Endothelial cell of umbilical vein (primary cell): ENCODE data around the gene PRB4. TPM values are rescaled to one million over a fixed set of nuclear protein-coding genes. Genes with fewer than 3 reads are reported as not detected.

Experiments used
- Bru-seq: library from RNA; stranded (reverse); fragments of 400-500 nt; gene quantifications from one replicate; lab custom pipeline; 2021; lab: Mats Ljungman, UMichigan
- BruChase-seq, 2 experiments: library from RNA; stranded (reverse); fragments of 400-500 nt; gene quantifications; one replicate each; lab custom pipeline; 2021; lab: Mats Ljungman, UMichigan
- BruUV-seq: library from RNA; stranded (reverse); fragments of 400-500 nt; replicated peaks from 2 replicates; lab custom pipeline; 2021; lab: Mats Ljungman, UMichigan
- CTCF ChIA-PET: fragments of 300-600, 350-600 bp; sonication (Branson Sonifier 250); formaldehyde crosslinking; loops from one replicate; lab custom pipeline; 2021; ENCODE audit warnings: antibody characterized with exemption, inconsistent platforms; lab: Charles Lee
- POLR2A ChIA-PET: fragments of 300-600, 350-600 bp; sonication (Branson Sonifier 250); formaldehyde crosslinking; loops from one replicate; lab custom pipeline; 2021; ENCODE audit warnings: antibody characterized with exemption, inconsistent platforms; lab: Charles Lee
- DNase-seq: peaks from one replicate; pipeline ENCODE4 v3.0.0-alpha.2; 2011; ENCODE audit warnings: low read depth, low spot score
- FAIRE-seq: peaks from 2 replicates; lab custom pipeline; 2011; peaks lifted over from hg19 to GRCh38; lab: Jason Lieb, UNC
- H2AFZ ChIP-seq: 2 replicates; pipeline ENCODE4 v1.6.0; 2012; ENCODE audit warnings: low read depth, low read length, control low read depth, inconsistent platforms
- H3K27ac ChIP-seq: 2 replicates; pipeline ENCODE4 v1.5.1; 2011; ENCODE audit warnings: low read depth, mild to moderate bottlenecking, control low read depth, low read length, moderate library complexity; ENCODE audit not compliant: insufficient read depth
- H3K27me3 ChIP-seq, 2 experiments: 2 replicates each; pipeline versions ENCODE4 v1.6.0 to v1.6.1; 2011; ENCODE audit warnings: low read length in 2 of 2, mixed read lengths in 1 of 2; ENCODE audit not compliant: control insufficient read depth in 2 of 2, insufficient read depth in 2 of 2
- H3K36me3 ChIP-seq, 2 experiments: 2 replicates in 1 of 2; 3 replicates in 1 of 2; pipeline ENCODE4 v1.5.1; 2011; ENCODE audit warnings: low read length in 2 of 2, mild to moderate bottlenecking in 1 of 2, moderate library complexity in 1 of 2; ENCODE audit not compliant: control insufficient read depth in 2 of 2, insufficient read depth in 2 of 2; ENCODE audit errors: extremely low read depth in 1 of 2
- H3K4me1 ChIP-seq: 3 replicates; pipeline ENCODE4 v1.5.1; 2011; ENCODE audit warnings: mild to moderate bottlenecking, low read length; ENCODE audit not compliant: control insufficient read depth, insufficient read depth; ENCODE audit errors: extremely low read depth
- H3K4me2 ChIP-seq: 2 replicates; pipeline ENCODE4 v1.6.1; 2011; ENCODE audit warnings: low read length, control low read depth, mixed read lengths; ENCODE audit not compliant: insufficient read depth
- H3K4me3 ChIP-seq, 3 experiments: fragments of 200-600 bp in 1 of 3; sonication (generic), shearing (Covaris generic) in 1 of 3; replicated peaks in 1 of 3; 2 replicates each; pipeline ENCODE4 v1.5.1; 2011 to 2016; ENCODE audit warnings: control low read depth in 3 of 3, low read length in 3 of 3, mild to moderate bottlenecking in 2 of 3, inconsistent platforms in 1 of 3, low read depth in 1 of 3, moderate library complexity in 1 of 3; ENCODE audit not compliant: insufficient read depth in 1 of 3
- H3K79me2 ChIP-seq: 2 replicates; pipeline ENCODE4 v1.6.0; 2012; ENCODE audit warnings: low read length, inconsistent platforms; ENCODE audit not compliant: control insufficient read depth, insufficient read depth
- H3K9ac ChIP-seq: replicated peaks from 2 replicates; pipeline ENCODE3; 2011; ENCODE audit warnings: low read length, control low read depth; ENCODE audit not compliant: insufficient read depth; ENCODE audit errors: extremely low read depth
- H3K9me1 ChIP-seq: replicated peaks from 3 replicates; pipeline ENCODE4 v1.6.0; 2011; ENCODE audit warnings: mild to moderate bottlenecking, low read length; ENCODE audit not compliant: control insufficient read depth, insufficient read depth; ENCODE audit errors: extremely low read depth
- H3K9me3 ChIP-seq: replicated peaks from 2 replicates; pipeline ENCODE4 v1.5.1; 2012; ENCODE audit warnings: low read length, inconsistent platforms; ENCODE audit not compliant: control insufficient read depth, insufficient read depth
- H4K20me1 ChIP-seq: replicated peaks from 2 replicates; pipeline ENCODE3; 2011; ENCODE audit warnings: mild to moderate bottlenecking, low read length; ENCODE audit not compliant: control insufficient read depth, insufficient read depth; ENCODE audit errors: extremely low read depth
- EZH2 ChIP-seq: IDR thresholded peaks from 2 replicates; pipeline ENCODE4 v1.6.1; 2012; ENCODE audit warnings: borderline replicate concordance, low read depth, mild to moderate bottlenecking, moderate library complexity, low read length, inconsistent platforms; ENCODE audit not compliant: severe bottlenecking
- FOS ChIP-seq: IDR thresholded peaks from 2 replicates; pipeline ENCODE4 v1.6.1; 2011; ENCODE audit warnings: mild to moderate bottlenecking, low read length, moderate library complexity, borderline replicate concordance; ENCODE audit not compliant: insufficient read depth
- GATA2 ChIP-seq: IDR thresholded peaks from 2 replicates; pipeline ENCODE4 v1.7.0; 2011; ENCODE audit warnings: low read depth, mild to moderate bottlenecking, moderate library complexity, mixed read lengths, low read length; ENCODE audit not compliant: insufficient read length, insufficient read depth
- JUN ChIP-seq: IDR thresholded peaks from 2 replicates; pipeline ENCODE4 v1.6.1; 2011; ENCODE audit warnings: borderline replicate concordance, low read depth; ENCODE audit not compliant: insufficient read length, insufficient read depth
- MYC ChIP-seq: IDR thresholded peaks from one replicate; pipeline ENCODE4 v1.6.1; 2011; ENCODE audit warnings: mild to moderate bottlenecking, low read depth, low read length
- POLR2A ChIP-seq: IDR thresholded peaks from 2 replicates; pipeline ENCODE4 v1.6.1; 2012; ENCODE audit warnings: low read depth, mild to moderate bottlenecking, control low read depth, low read length
- POLR2AphosphoS5 ChIP-seq: IDR thresholded peaks from 2 replicates; pipeline ENCODE4 v1.6.1; 2012; ENCODE audit warnings: low read depth, mild to moderate bottlenecking, control low read depth, low read length, moderate library complexity; ENCODE audit not compliant: insufficient read depth
- dilution Hi-C: fragments of 300-500 bp; cut with MboI; formaldehyde crosslinking; loops from one replicate; pipeline ENCODE4 v1.15.0; 2019; ENCODE audit warnings: low sequenced_read_pairs; ENCODE audit not compliant: extremely low pct_ligation_motif_present
- intact Hi-C: fragments of 100-400 bp; cut with micrococcal nuclease; formaldehyde crosslinking; loops from one replicate; pipeline ENCODE4 v1.10.0; 2022
- long read RNA-seq: library from polyadenylated mRNA; stranded (forward); transcript quantifications from one replicate; pipeline ENCODE4 v2.0.0, GENCODE V29; 2021
- polyA minus RNA-seq, 3 experiments: library from RNA; depleted of rRNA, polyadenylated mRNA; stranded (reverse); fragments of >200 nt; gene quantifications; 1 replicate in 1 of 3; 2 replicates in 2 of 3; pipeline ENCODE4 v1.2.3, GENCODE V29; 2011
- polyA plus RNA-seq, 4 experiments: library from polyadenylated mRNA; depleted of rRNA in 3 of 4; stranded (reverse) in 3 of 4; unstranded in 1 of 4; fragments of >200 nt; gene quantifications; 2 replicates each; pipeline versions ENCODE4 v1.2.1 to v1.2.3, GENCODE V29; 2011 to 2012; ENCODE audit warnings: missing spikeins in 1 of 4
- total RNA-seq: library from RNA; stranded (reverse); gene quantifications from 2 replicates; pipeline ENCODE4 v1.2.3, GENCODE V29; 2021
- TF ChIP-seq, protein P1 (sequence below): IDR thresholded peaks from 2 replicates; pipeline ENCODE4 v1.6.1; 2011; ENCODE audit not compliant: insufficient read depth, insufficient read length
- TF ChIP-seq, protein P2 (sequence below), 2 donors: IDR thresholded peaks; 1 replicate in 1 of 2; 2 replicates in 1 of 2; pipeline ENCODE4 v1.5.1; 2011; ENCODE audit warnings: low read length in 2 of 2, mild to moderate bottlenecking in 2 of 2, moderate library complexity in 2 of 2, control low read depth in 1 of 2, inconsistent platforms in 1 of 2, low read depth in 1 of 2; ENCODE audit not compliant: insufficient read depth in 1 of 2; ENCODE audit errors: extremely low read depth in 1 of 2

The PRB4 gene
- total RNA-seq = not detected in 2 replicates
- polyA plus RNA-seq = not detected in 2 replicates
- not detected in 2 replicates for polyA plus RNA-seq (2011; cell fraction: cytosol; rRNA removed)
- polyA plus RNA-seq (2011; cell fraction: nucleus; rRNA removed) = not detected in 2 replicates
- polyA plus RNA-seq (2012) = not detected in 2 replicates
- polyA minus RNA-seq = not detected in 2 replicates
- not detected for polyA minus RNA-seq (2011; cell fraction: cytosol; rRNA and poly(A)+ RNA removed)
- polyA minus RNA-seq (2011; cell fraction: nucleus; rRNA and poly(A)+ RNA removed) = not detected in 2 replicates
- not detected for Bru-seq, nascent RNA
- not detected for BruChase-seq, experiment 1, labeled RNA remaining after a 6-hour chase
- BruChase-seq, experiment 2, labeled RNA remaining after a 2-hour chase = not detected
- long read RNA-seq = 0 reads

DNA sequence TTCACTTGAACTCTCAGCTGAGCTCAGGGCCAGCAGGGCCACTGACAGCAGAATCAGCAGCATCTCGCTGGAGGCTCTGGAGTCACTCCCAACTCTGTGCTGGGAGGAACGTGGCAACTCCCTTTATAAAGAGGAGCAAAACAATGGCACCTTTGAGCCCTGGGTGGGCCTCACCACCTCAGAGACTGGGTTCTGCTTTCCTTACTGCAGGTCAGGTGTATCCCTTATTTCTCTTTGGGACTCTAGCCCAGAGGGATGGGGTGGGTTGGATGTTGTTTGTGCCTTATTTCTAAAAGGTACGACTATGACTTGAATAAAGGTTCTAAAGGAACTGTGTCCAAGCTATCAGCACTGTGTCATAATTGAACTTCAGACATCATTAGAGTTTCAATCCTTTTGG, at the start of gene PRB4:
PRB4 (minus strand) TSS at position 101 of the 400 bp plus-strand sequence; CDS start at position 63, 38 bp downstream.
- Histone ChIP-seq H3K9me1 (no peaks in the 10 kb centered on the region), H3K27me3 (peaks cover 7 to 13% of the 10 kb centered on the region in 2 experiments), H3K36me3 (no peaks in the 10 kb centered on the region), H3K4me1 (no peaks in the 10 kb centered on the region), H3K4me2 (no peak within 1 kb of the TSS), H2AFZ (no peak within 1 kb of the TSS), H3K4me3 (no peak within 1 kb of the TSS), H3K79me2 (no peaks in the 10 kb centered on the region), H3K9ac (no peak within 1 kb of the TSS), H3K9me3 (no peaks in the 10 kb centered on the region), H3K27ac (no peak within 1 kb of the TSS), H4K20me1 (no peaks in the 10 kb centered on the region)
- BruUV-seq = no TSS peak
- FAIRE-seq (no peak), DNase-seq (no peak)
- POLR2A ChIA-PET = no interaction called here
- intact Hi-C loops = no loop called here
- no peak for TF ChIP-seq POLR2A
- no peak for TF ChIP-seq FOS
- no peak for TF ChIP-seq GATA2
- TF ChIP-seq MYC = no peak
- TF ChIP-seq EZH2 = no peak
- TF ChIP-seq, protein P1, sequence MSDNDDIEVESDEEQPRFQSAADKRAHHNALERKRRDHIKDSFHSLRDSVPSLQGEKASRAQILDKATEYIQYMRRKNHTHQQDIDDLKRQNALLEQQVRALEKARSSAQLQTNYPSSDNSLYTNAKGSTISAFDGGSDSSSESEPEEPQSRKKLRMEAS = no peak
- TF ChIP-seq POLR2AphosphoS5 = no peak
- TF ChIP-seq JUN = no peak
- TF ChIP-seq, protein P2, sequence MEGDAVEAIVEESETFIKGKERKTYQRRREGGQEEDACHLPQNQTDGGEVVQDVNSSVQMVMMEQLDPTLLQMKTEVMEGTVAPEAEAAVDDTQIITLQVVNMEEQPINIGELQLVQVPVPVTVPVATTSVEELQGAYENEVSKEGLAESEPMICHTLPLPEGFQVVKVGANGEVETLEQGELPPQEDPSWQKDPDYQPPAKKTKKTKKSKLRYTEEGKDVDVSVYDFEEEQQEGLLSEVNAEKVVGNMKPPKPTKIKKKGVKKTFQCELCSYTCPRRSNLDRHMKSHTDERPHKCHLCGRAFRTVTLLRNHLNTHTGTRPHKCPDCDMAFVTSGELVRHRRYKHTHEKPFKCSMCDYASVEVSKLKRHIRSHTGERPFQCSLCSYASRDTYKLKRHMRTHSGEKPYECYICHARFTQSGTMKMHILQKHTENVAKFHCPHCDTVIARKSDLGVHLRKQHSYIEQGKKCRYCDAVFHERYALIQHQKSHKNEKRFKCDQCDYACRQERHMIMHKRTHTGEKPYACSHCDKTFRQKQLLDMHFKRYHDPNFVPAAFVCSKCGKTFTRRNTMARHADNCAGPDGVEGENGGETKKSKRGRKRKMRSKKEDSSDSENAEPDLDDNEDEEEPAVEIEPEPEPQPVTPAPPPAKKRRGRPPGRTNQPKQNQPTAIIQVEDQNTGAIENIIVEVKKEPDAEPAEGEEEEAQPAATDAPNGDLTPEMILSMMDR (IDR thresholded peaks at IDR 0.05; ENCODE audit: extremely low read depth in 1 of 2, insufficient read depth in 1 of 2, low read depth in 1 of 2, low read length in 2 of 2) = no peak
- CTCF ChIA-PET = no interaction called here
- dilution Hi-C loops = no loop called here
